Activated T-helper 17 cell treated with anti-CD3 and anti-CD28 coated beads, Interleukin-2, amount 50 U/mL, for 72 hours (primary cell): ENCODE results near the gene SPPL2A. TPM values are rescaled to one million over a fixed set of nuclear protein-coding genes. Genes with fewer than 3 reads are reported as not detected.
A peak's percentile ranks its signal among the peaks of the same experiment; 100 is the strongest.
"Not testable (repeated sequence)": the region's sequence is repeated elsewhere in the genome, so short reads cannot be mapped to it uniquely, and the experiment has no call there.

Experiments
- ATAC-seq: fragments of 150-1000 bp; cut with Tn5 transposase; replicated peaks from 2 replicates; pipeline ENCODE4 v1.10.0; 2021; ENCODE audit warnings: mild to moderate bottlenecking, moderate library complexity
- H3K27ac Mint-ChIP-seq: one replicate; pipeline ENCODE4 v1.8.0; 2022; ENCODE audit warnings: mixed read lengths
- H3K27me3 Mint-ChIP-seq: one replicate; pipeline ENCODE4 v1.8.0; 2022; ENCODE audit warnings: mixed read lengths
- H3K36me3 Mint-ChIP-seq: one replicate; pipeline ENCODE4 v1.8.0; 2022; ENCODE audit warnings: low read depth, mild to moderate bottlenecking, mixed read lengths
- H3K4me1 Mint-ChIP-seq: one replicate; pipeline ENCODE4 v1.8.0; 2022; ENCODE audit warnings: mixed read lengths
- H3K4me3 Mint-ChIP-seq: one replicate; pipeline ENCODE4 v1.8.0; 2022; ENCODE audit warnings: mild to moderate bottlenecking, mixed read lengths
- H3K9me3 Mint-ChIP-seq: one replicate; pipeline ENCODE4 v1.8.0; 2022; ENCODE audit warnings: mixed read lengths
- total RNA-seq, 2 donors: library from RNA; stranded (reverse); gene quantifications; one replicate each; pipeline ENCODE4 v1.2.3, GENCODE V29; 2022

Gene SPPL2A
- total RNA-seq: 100 to 1,000 TPM in 1 of 2 donors, 10 to 100 TPM in 1; 92.5 to 105 TPM

GRCh38 chr15:50765195-50765967, at the start of gene SPPL2A:
TSS of gene SPPL2A (minus strand) at chr15:50765706. CDS start at chr15:50765533, 173 bp downstream.
- Mint-ChIP-seq H3K36me3 (peaks cover 51% of the 10 kb centered on the region), H3K4me1 (peaks cover 43% of the 10 kb centered on the region), H3K4me3 (peak within 1 kb of the TSS; percentile 92), H3K27me3 (no peaks in the 10 kb centered on the region), H3K27ac (peak within 1 kb of the TSS; percentile 95), H3K9me3 (no peaks in the 10 kb centered on the region)
- peak; percentile 89 for ATAC-seq

GRCh38 chr15:50814634-50815033, 49.1 kb upstream of the SPPL2A start:
- no peaks in the 10 kb centered on the region for H3K36me3 Mint-ChIP-seq
- H3K27ac Mint-ChIP-seq: no peak overlapping the region
- no peaks in the 10 kb centered on the region for H3K9me3 Mint-ChIP-seq
- H3K4me1 Mint-ChIP-seq: no peaks in the 10 kb centered on the region
- peaks cover 9% of the 10 kb centered on the region for H3K27me3 Mint-ChIP-seq
- no peak overlapping the region for H3K4me3 Mint-ChIP-seq
- ATAC-seq: no peak

GRCh38 chr15:50813865-50814264, 48.4 kb upstream of the SPPL2A start:
- no peaks in the 10 kb centered on the region for H3K9me3 Mint-ChIP-seq
- ATAC-seq: no peak

GRCh38 chr15:50813089-50813488, 47.6 kb upstream of the SPPL2A start:
- no peak for ATAC-seq
- H3K27me3 Mint-ChIP-seq: peaks cover 9% of the 10 kb centered on the region
- H3K4me3 Mint-ChIP-seq: no peak overlapping the region
- no peak overlapping the region for H3K27ac Mint-ChIP-seq
- H3K36me3 Mint-ChIP-seq: no peaks in the 10 kb centered on the region
- no peaks in the 10 kb centered on the region for H3K4me1 Mint-ChIP-seq
- no peaks in the 10 kb centered on the region for H3K9me3 Mint-ChIP-seq

More at GRCh38 chr15:50813865-50814264, 48.4 kb upstream of the SPPL2A start:
- H3K4me3 Mint-ChIP-seq: no peak overlapping the region
- no peak overlapping the region for H3K27ac Mint-ChIP-seq
- H3K4me1 Mint-ChIP-seq: no peaks in the 10 kb centered on the region
- no peaks in the 10 kb centered on the region for H3K36me3 Mint-ChIP-seq
- H3K27me3 Mint-ChIP-seq: peaks cover 9% of the 10 kb centered on the region

- not testable (repeated sequence) for H3K27ac Mint-ChIP-seq, H3K9me3 Mint-ChIP-seq, H3K4me1 Mint-ChIP-seq, H3K27me3 Mint-ChIP-seq, ATAC-seq, H3K36me3 Mint-ChIP-seq, H3K4me3 Mint-ChIP-seq
Measured at GRCh38 chr15:50812181-50812506, 46.6 kb upstream of the SPPL2A start.

- not testable (repeated sequence) for ATAC-seq, H3K27ac Mint-ChIP-seq, H3K4me3 Mint-ChIP-seq, H3K36me3 Mint-ChIP-seq, H3K9me3 Mint-ChIP-seq, H3K27me3 Mint-ChIP-seq, H3K4me1 Mint-ChIP-seq
Measured at GRCh38 chr15:50811461-50812180, 46.1 kb upstream of the SPPL2A start.

GRCh38 chr15:50810128-50810527, 44.6 kb upstream of the SPPL2A start:
- H3K27ac Mint-ChIP-seq: no peak overlapping the region
- H3K27me3 Mint-ChIP-seq: peaks cover 2% of the 10 kb centered on the region
- H3K9me3 Mint-ChIP-seq: no peaks in the 10 kb centered on the region
- no peak overlapping the region for H3K4me3 Mint-ChIP-seq
- no peaks in the 10 kb centered on the region for H3K36me3 Mint-ChIP-seq
- no peaks in the 10 kb centered on the region for H3K4me1 Mint-ChIP-seq
- no peak for ATAC-seq

- ATAC-seq: no peak
Measured at GRCh38 chr15:50808728-50809127, 43.2 kb upstream of the SPPL2A start.

GRCh38 chr15:50803479-50804180, 38.1 kb upstream of the SPPL2A start:
- no peak for ATAC-seq

More at GRCh38 chr15:50808728-50809127, 43.2 kb upstream of the SPPL2A start:
- Mint-ChIP-seq H3K4me3 (no peak overlapping the region), H3K9me3 (no peaks in the 10 kb centered on the region), H3K36me3 (no peaks in the 10 kb centered on the region), H3K4me1 (no peaks in the 10 kb centered on the region), H3K27me3 (peaks cover 2% of the 10 kb centered on the region), H3K27ac (no peak overlapping the region)

GRCh38 chr15:50800715-50801114, 35.2 kb upstream of the SPPL2A start:
- H3K27me3 Mint-ChIP-seq: no peaks in the 10 kb centered on the region
- no peaks in the 10 kb centered on the region for H3K9me3 Mint-ChIP-seq
- ATAC-seq: no peak
- no peak overlapping the region for H3K4me3 Mint-ChIP-seq
- no peak overlapping the region for H3K27ac Mint-ChIP-seq
- no peaks in the 10 kb centered on the region for H3K4me1 Mint-ChIP-seq
- H3K36me3 Mint-ChIP-seq: no peaks in the 10 kb centered on the region

More at GRCh38 chr15:50803479-50804180, 38.1 kb upstream of the SPPL2A start:
- Mint-ChIP-seq H3K27ac (peak overlapping the region; percentile 28), H3K4me3 (no peak overlapping the region), H3K9me3 (no peaks in the 10 kb centered on the region), H3K4me1 (no peaks in the 10 kb centered on the region), H3K36me3 (no peaks in the 10 kb centered on the region), H3K27me3 (peaks cover under 1% of the 10 kb centered on the region)

- no peaks in the 10 kb centered on the region for H3K27me3 Mint-ChIP-seq
- H3K36me3 Mint-ChIP-seq: no peaks in the 10 kb centered on the region
- no peak overlapping the region for H3K27ac Mint-ChIP-seq
- no peaks in the 10 kb centered on the region for H3K4me1 Mint-ChIP-seq
- no peak for ATAC-seq
- H3K9me3 Mint-ChIP-seq: no peaks in the 10 kb centered on the region
- H3K4me3 Mint-ChIP-seq: no peak overlapping the region
Measured at GRCh38 chr15:50798684-50799083, 33.2 kb upstream of the SPPL2A start.

- H3K9me3 Mint-ChIP-seq: no peaks in the 10 kb centered on the region
Measured at GRCh38 chr15:50797926-50798325, 32.4 kb upstream of the SPPL2A start.

GRCh38 chr15:50791486-50791885, 26.0 kb upstream of the SPPL2A start:
- ATAC-seq: no peak

More at GRCh38 chr15:50797926-50798325, 32.4 kb upstream of the SPPL2A start:
- no peaks in the 10 kb centered on the region for H3K36me3 Mint-ChIP-seq
- no peaks in the 10 kb centered on the region for H3K4me1 Mint-ChIP-seq
- no peak overlapping the region for H3K4me3 Mint-ChIP-seq
- no peaks in the 10 kb centered on the region for H3K27me3 Mint-ChIP-seq
- no peak for ATAC-seq
- H3K27ac Mint-ChIP-seq: no peak overlapping the region

GRCh38 chr15:50790778-50791453, 25.4 kb upstream of the SPPL2A start:
- no peak for ATAC-seq
- H3K4me1 Mint-ChIP-seq: no peaks in the 10 kb centered on the region
- no peak overlapping the region for H3K4me3 Mint-ChIP-seq
- H3K9me3 Mint-ChIP-seq: no peaks in the 10 kb centered on the region
- H3K27me3 Mint-ChIP-seq: no peaks in the 10 kb centered on the region
- H3K27ac Mint-ChIP-seq: no peak overlapping the region
- H3K36me3 Mint-ChIP-seq: no peaks in the 10 kb centered on the region

More at GRCh38 chr15:50791486-50791885, 26.0 kb upstream of the SPPL2A start:
- Mint-ChIP-seq H3K27ac (no peak overlapping the region), H3K36me3 (no peaks in the 10 kb centered on the region), H3K4me3 (no peak overlapping the region), H3K9me3 (no peaks in the 10 kb centered on the region), H3K4me1 (no peaks in the 10 kb centered on the region), H3K27me3 (no peaks in the 10 kb centered on the region)
